ENCODE data around the gene FERMT2. TPM values are rescaled to one million over a fixed set of nuclear protein-coding genes. Genes with fewer than 3 reads are reported as not detected.
A peak's percentile ranks its signal among the peaks of the same experiment; 100 is the strongest.

Gene FERMT2
- total RNA-seq, 6 experiments from 2014 or later: 40.4 to 64.5 (median 53.3) TPM

DNA sequence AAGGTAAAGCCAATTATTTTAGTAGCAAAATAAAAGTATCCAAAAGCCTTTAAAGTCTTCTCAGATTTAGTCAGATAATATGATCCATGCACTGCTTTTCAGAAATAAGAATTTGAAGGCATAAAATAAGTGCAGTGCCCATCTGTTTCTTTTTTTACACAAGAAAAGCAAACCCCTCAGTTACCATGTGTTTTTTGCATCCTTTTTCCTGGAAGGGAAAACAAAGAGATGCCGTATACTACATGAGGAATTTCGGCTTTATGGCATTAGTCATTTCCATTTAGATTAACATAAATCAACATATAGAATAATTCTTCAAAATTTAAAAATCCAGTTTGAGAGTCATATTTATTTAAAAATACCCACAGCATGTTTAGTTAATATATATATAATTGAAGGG is 89.4 kb downstream of the FERMT2 start:
- Histone ChIP-seq H3K27me3 (no peaks in the 10 kb centered on the region), H3K4me1 (peaks cover 0 to 16% (median 6%) of the 10 kb centered on the region in 4 donors), H3K9me3 (no peaks in the 10 kb centered on the region), H3K27ac (no peak overlapping the region), H3K36me3 (peaks cover 0 to 35% (median 12%) of the 10 kb centered on the region in 4 donors), H3K4me3 (no peak overlapping the region)
- ATAC-seq (no peak), DNase-seq (no peak)
- intact Hi-C loops (cut with DNase I): no loop called here
- no peak for TF ChIP-seq POLR2A (IDR thresholded peaks at IDR 0.05)
- TF ChIP-seq, protein P1, sequence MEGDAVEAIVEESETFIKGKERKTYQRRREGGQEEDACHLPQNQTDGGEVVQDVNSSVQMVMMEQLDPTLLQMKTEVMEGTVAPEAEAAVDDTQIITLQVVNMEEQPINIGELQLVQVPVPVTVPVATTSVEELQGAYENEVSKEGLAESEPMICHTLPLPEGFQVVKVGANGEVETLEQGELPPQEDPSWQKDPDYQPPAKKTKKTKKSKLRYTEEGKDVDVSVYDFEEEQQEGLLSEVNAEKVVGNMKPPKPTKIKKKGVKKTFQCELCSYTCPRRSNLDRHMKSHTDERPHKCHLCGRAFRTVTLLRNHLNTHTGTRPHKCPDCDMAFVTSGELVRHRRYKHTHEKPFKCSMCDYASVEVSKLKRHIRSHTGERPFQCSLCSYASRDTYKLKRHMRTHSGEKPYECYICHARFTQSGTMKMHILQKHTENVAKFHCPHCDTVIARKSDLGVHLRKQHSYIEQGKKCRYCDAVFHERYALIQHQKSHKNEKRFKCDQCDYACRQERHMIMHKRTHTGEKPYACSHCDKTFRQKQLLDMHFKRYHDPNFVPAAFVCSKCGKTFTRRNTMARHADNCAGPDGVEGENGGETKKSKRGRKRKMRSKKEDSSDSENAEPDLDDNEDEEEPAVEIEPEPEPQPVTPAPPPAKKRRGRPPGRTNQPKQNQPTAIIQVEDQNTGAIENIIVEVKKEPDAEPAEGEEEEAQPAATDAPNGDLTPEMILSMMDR (IDR thresholded peaks at IDR 0.05): no peak
- 85% methylated on average over 2 of the region's 2 CpGs for WGBS (ENCODE audit: insufficient coverage, low coverage, low lambda C conversion rate, missing lambda C conversion rate)

- Histone ChIP-seq H3K4me1 (peaks cover 0 to 16% (median 6%) of the 10 kb centered on the region in 4 donors), H3K27me3 (no peaks in the 10 kb centered on the region), H3K9me3 (no peaks in the 10 kb centered on the region), H3K4me3 (no peak overlapping the region), H3K36me3 (peaks cover 0 to 31% (median 14%) of the 10 kb centered on the region in 4 donors), H3K27ac (no peak overlapping the region)
- TF ChIP-seq, protein P1 (IDR thresholded peaks at IDR 0.05): no peak
- no peak for TF ChIP-seq POLR2A (IDR thresholded peaks at IDR 0.05)
- DNase-seq: no peak
- WGBS (ENCODE audit: insufficient coverage, low coverage, low lambda C conversion rate, missing lambda C conversion rate): 76% methylated on average over 3 of the region's 3 CpGs
- no peak for ATAC-seq
- intact Hi-C loops (cut with DNase I): no loop called here
Measured at GRCh38 chr14:52860910-52861309, 89.9 kb downstream of the FERMT2 start.

DNA sequence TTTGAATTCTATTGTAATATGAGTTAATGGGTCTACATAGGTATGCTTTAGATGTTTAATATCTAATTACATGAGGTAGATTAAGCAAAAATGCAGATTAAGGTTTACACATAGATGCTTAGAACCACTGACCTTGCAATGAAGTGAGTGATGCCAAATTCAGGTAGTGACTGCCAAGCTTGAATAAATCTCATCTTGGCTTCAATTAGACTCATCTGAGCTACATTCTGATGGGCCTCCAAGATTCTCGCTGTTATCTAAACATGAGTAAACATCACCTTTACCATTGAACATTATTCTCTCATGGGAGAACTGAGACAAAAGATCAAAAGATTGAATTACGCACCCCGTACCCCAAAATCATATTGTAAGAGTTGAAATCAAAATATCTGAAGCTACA is 90.6 kb downstream of the FERMT2 start:
- ATAC-seq (peak; percentile 22 to 79 (median 56)), DNase-seq (no peak)
- Histone ChIP-seq H3K9me3 (no peaks in the 10 kb centered on the region), H3K27ac (no peak overlapping the region), H3K4me1 (peaks cover 0 to 16% (median 6%) of the 10 kb centered on the region in 4 donors), H3K4me3 (no peak overlapping the region), H3K27me3 (no peaks in the 10 kb centered on the region), H3K36me3 (peaks cover 0 to 28% (median 13%) of the 10 kb centered on the region in 4 donors)
- intact Hi-C loops (cut with DNase I): no loop called here
- WGBS (ENCODE audit: insufficient coverage, low coverage, low lambda C conversion rate, missing lambda C conversion rate): 45% methylated on average over 3 of the region's 3 CpGs
- TF ChIP-seq, protein P1 (IDR thresholded peaks at IDR 0.05): no peak
- no peak for TF ChIP-seq POLR2A (IDR thresholded peaks at IDR 0.05)

- WGBS (ENCODE audit: insufficient coverage, low coverage, low lambda C conversion rate, missing lambda C conversion rate): 92% methylated on average over 2 of the region's 4 CpGs
- DNase-seq (no peak), ATAC-seq (no peak)
- peaks cover 0 to 20% (median 6%) of the 10 kb centered on the region in 4 donors for H3K36me3 ChIP-seq
- no peak overlapping the region for H3K4me3 ChIP-seq
- intact Hi-C loops (cut with DNase I): no loop called here
- H3K9me3 ChIP-seq: no peaks in the 10 kb centered on the region
- TF ChIP-seq, protein P1 (IDR thresholded peaks at IDR 0.05): no peak
- no peak for TF ChIP-seq POLR2A (IDR thresholded peaks at IDR 0.05)
- no peaks in the 10 kb centered on the region for H3K27me3 ChIP-seq
- H3K27ac ChIP-seq: no peak overlapping the region
- peaks cover 0 to 33% (median 16%) of the 10 kb centered on the region in 4 donors for H3K4me1 ChIP-seq
Measured at GRCh38 chr14:52856139-52856538, 94.7 kb downstream of the FERMT2 start.

DNA sequence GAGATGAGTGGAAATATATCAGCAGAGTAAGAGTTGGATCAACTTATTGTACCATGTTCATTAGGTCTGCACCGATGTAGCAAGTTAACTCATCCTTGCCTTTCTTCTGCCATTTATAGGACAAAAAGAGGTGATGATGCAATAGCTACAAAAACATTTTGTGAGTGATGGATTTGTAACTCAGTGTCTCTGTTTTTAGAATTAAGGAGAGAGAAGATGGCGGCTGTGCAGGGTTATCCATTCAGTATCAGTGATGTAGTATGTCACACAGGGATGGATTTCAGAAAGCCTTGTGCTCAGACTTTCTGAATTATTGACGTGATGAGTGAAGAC is 97.4 kb downstream of the FERMT2 start:
- intact Hi-C loops (cut with DNase I): no loop called here
- peak overlapping the region; percentile 41 to 93 (median 65) for H3K27ac ChIP-seq
- DNase-seq (no peak), ATAC-seq (no peak)
- H3K4me3 ChIP-seq: no peak overlapping the region
- no peaks in the 10 kb centered on the region for H3K9me3 ChIP-seq
- no peaks in the 10 kb centered on the region for H3K27me3 ChIP-seq
- H3K4me1 ChIP-seq: peaks cover 0 to 23% (median 11%) of the 10 kb centered on the region in 4 donors
- peaks cover 0 to 11% (median 5%) of the 10 kb centered on the region in 4 donors for H3K36me3 ChIP-seq
- TF ChIP-seq POLR2A (IDR thresholded peaks at IDR 0.05): no peak
- TF ChIP-seq, protein P1 (IDR thresholded peaks at IDR 0.05): no peak
- WGBS (ENCODE audit: insufficient coverage, low coverage, low lambda C conversion rate, missing lambda C conversion rate): 60% methylated on average over 3 of the region's 3 CpGs
